Measurements from ENCODE around the gene EZH2. TPM values are rescaled to one million over a fixed set of nuclear protein-coding genes. Genes with fewer than 3 reads are reported as not detected.

Gene EZH2
- total RNA-seq, 1 experiment from 2014 or later = 48.1 TPM

GRCh38 chr7:148915211-148915610 lies 31.1 kb upstream of the EZH2 start:
- Mint-ChIP-seq H3K27me3 (ENCODE audit: insufficient read depth, unreplicated experiment) (no peaks in the 10 kb centered on the region), H3K4me3 (ENCODE audit: unreplicated experiment) (no peak overlapping the region), H3K4me1 (ENCODE audit: insufficient read depth, unreplicated experiment) (peaks cover 10% of the 10 kb centered on the region), H3K36me3 (ENCODE audit: insufficient read depth, unreplicated experiment) (no peaks in the 10 kb centered on the region), H3K9me3 (ENCODE audit: unreplicated experiment) (no peaks in the 10 kb centered on the region), H3K27ac (ENCODE audit: low read depth, unreplicated experiment) (no peak overlapping the region)
- BruUV-seq (replicated peaks) = no TSS peak
- intact Hi-C loops (cut with micrococcal nuclease) = loop anchor here (10.0 kb wide), 1 partner anchor 590 kb away; no protein-coding TSS in a partner anchor
- TF ChIP-seq CTCF (IDR thresholded peaks at IDR 0.05; ENCODE audit: unreplicated experiment) = no peak
- POLR2A ChIA-PET = interaction anchor here (1.0 to 2.0 kb wide), 3 partner anchors 25 to 32 kb away, joined by 3 to 5 read pairs (median 3); no protein-coding TSS in a partner anchor
- no peak for DNase-seq (ENCODE audit: unreplicated experiment)
- CTCF ChIA-PET = interaction anchor here (1.0 kb wide), 1 partner anchor 10 kb away, joined by 3 read pairs; no protein-coding TSS in a partner anchor

GRCh38 chr7:148914208-148914777 lies 30.2 kb upstream of the EZH2 start:
- CTCF ChIA-PET = interaction anchor here (0.6 to 0.9 kb wide), 6 partner anchors 9 to 136 kb away, joined by 3 to 7 read pairs (median 4); no protein-coding TSS in a partner anchor
- Mint-ChIP-seq H3K9me3 (ENCODE audit: unreplicated experiment) (no peaks in the 10 kb centered on the region), H3K4me1 (ENCODE audit: insufficient read depth, unreplicated experiment) (peaks cover 10% of the 10 kb centered on the region), H3K27ac (ENCODE audit: low read depth, unreplicated experiment) (no peak overlapping the region), H3K4me3 (ENCODE audit: unreplicated experiment) (no peak overlapping the region), H3K36me3 (ENCODE audit: insufficient read depth, unreplicated experiment) (no peaks in the 10 kb centered on the region), H3K27me3 (ENCODE audit: insufficient read depth, unreplicated experiment) (peaks cover 6% of the 10 kb centered on the region)
- no TSS peak for BruUV-seq (replicated peaks)
- POLR2A ChIA-PET = interaction anchor here (0.5 to 2.5 kb wide), 6 partner anchors 9 to 337 kb away, joined by 3 to 18 read pairs (median 5); no protein-coding TSS in a partner anchor
- TF ChIP-seq CTCF (IDR thresholded peaks at IDR 0.05; ENCODE audit: unreplicated experiment) = no peak
- peak; percentile 71 for DNase-seq (ENCODE audit: unreplicated experiment)
- intact Hi-C loops (cut with micrococcal nuclease) = loop anchor here (10.0 kb wide), 1 partner anchor 591 kb away; no protein-coding TSS in a partner anchor

GRCh38 chr7:148912758-148913541 lies 28.9 kb upstream of the EZH2 start:
- TF ChIP-seq CTCF (IDR thresholded peaks at IDR 0.05; ENCODE audit: unreplicated experiment) = no peak
- no peak for DNase-seq (ENCODE audit: unreplicated experiment)
- no peak overlapping the region for H3K27ac Mint-ChIP-seq (ENCODE audit: low read depth, unreplicated experiment)
- H3K27me3 Mint-ChIP-seq (ENCODE audit: insufficient read depth, unreplicated experiment) = peaks cover 15% of the 10 kb centered on the region
- H3K4me3 Mint-ChIP-seq (ENCODE audit: unreplicated experiment) = no peak overlapping the region
- POLR2A ChIA-PET = interaction anchor here (0.6 to 2.5 kb wide), 4 partner anchors 9 to 153 kb away, joined by 3 to 18 read pairs (median 4); no protein-coding TSS in a partner anchor
- intact Hi-C loops (cut with micrococcal nuclease) = loop anchor here (10.0 kb wide), 1 partner anchor 592 kb away; no protein-coding TSS in a partner anchor
- H3K4me1 Mint-ChIP-seq (ENCODE audit: insufficient read depth, unreplicated experiment) = peaks cover 10% of the 10 kb centered on the region
- no TSS peak for BruUV-seq (replicated peaks)
- H3K36me3 Mint-ChIP-seq (ENCODE audit: insufficient read depth, unreplicated experiment) = no peaks in the 10 kb centered on the region
- CTCF ChIA-PET = interaction anchor here (0.5 to 0.7 kb wide), 3 partner anchors 12 to 636 kb away, joined by 3 to 4 read pairs (median 3); no protein-coding TSS in a partner anchor
- H3K9me3 Mint-ChIP-seq (ENCODE audit: unreplicated experiment) = no peaks in the 10 kb centered on the region

- Mint-ChIP-seq H3K27ac (ENCODE audit: low read depth, unreplicated experiment) (no peak overlapping the region), H3K36me3 (ENCODE audit: insufficient read depth, unreplicated experiment) (no peaks in the 10 kb centered on the region), H3K27me3 (ENCODE audit: insufficient read depth, unreplicated experiment) (peaks cover 15% of the 10 kb centered on the region), H3K9me3 (ENCODE audit: unreplicated experiment) (no peaks in the 10 kb centered on the region), H3K4me1 (ENCODE audit: insufficient read depth, unreplicated experiment) (peaks cover 10% of the 10 kb centered on the region), H3K4me3 (ENCODE audit: unreplicated experiment) (no peak overlapping the region)
- ChIA-PET POLR2A (interaction anchor here (0.7 to 2.5 kb wide), 3 partner anchors 8 to 154 kb away, joined by 3 to 18 read pairs (median 4); no protein-coding TSS in a partner anchor), CTCF (interaction anchor here (0.6 to 2.0 kb wide), 3 partner anchors 29 to 290 kb away, joined by 3 to 7 read pairs (median 5); no protein-coding TSS in a partner anchor)
- intact Hi-C loops (cut with micrococcal nuclease) = loop anchor here (10.0 kb wide), 1 partner anchor 593 kb away; no protein-coding TSS in a partner anchor
- TF ChIP-seq CTCF (IDR thresholded peaks at IDR 0.05; ENCODE audit: unreplicated experiment) = no peak
- no TSS peak for BruUV-seq (replicated peaks)
- no peak for DNase-seq (ENCODE audit: unreplicated experiment)
Observed at GRCh38 chr7:148912151-148912550, 28.1 kb upstream of the EZH2 start.

Data from MCF 10A (cell line).